ENCODE measurements around the gene ENAH.

The ENAH gene

DNA sequence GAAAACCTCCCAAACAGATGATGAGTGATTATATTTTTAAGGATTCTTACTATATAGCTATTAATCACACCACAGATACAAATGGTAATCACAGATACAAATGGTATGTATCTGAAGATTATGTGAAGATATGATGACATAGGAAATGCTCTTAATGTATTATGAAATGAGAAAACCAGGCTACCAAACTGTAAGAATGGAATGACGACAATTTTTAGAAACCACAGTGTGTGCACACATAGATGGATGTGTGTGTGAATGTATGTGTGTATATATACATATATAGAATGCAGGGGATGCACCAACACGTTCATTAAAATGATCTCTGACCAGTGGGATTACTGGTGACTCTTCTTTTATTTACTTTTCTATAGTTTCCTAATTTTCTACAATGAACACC, 21.5 kb upstream of the ENAH start:
- Histone ChIP-seq H3K9me2 (replicated peaks; ENCODE audit: control insufficient read depth, low read length) (no peaks in the 10 kb centered on the region), H4K20me1 (ENCODE audit: control insufficient read depth, insufficient read depth, low read depth, low read length) (no peaks in the 10 kb centered on the region), H3K4me1 (ENCODE audit: control insufficient read depth, low read length) (no peaks in the 10 kb centered on the region), H3K27me3 (ENCODE audit: control insufficient read depth, low read length) (no peaks in the 10 kb centered on the region), H3K27ac (ENCODE audit: low read depth, low read length) (no peak overlapping the region), H3K9me3 (ENCODE audit: control insufficient read depth, insufficient read depth, low read length) (no peaks in the 10 kb centered on the region), H3F3A (ENCODE audit: control insufficient read depth, insufficient read depth) (no peaks in the 10 kb centered on the region), H3K4me3 (ENCODE audit: low read length) (no peak overlapping the region), H3K79me2 (ENCODE audit: control insufficient read depth, low read length) (no peaks in the 10 kb centered on the region), H3K36me3 (ENCODE audit: control insufficient read depth, low read length) (no peaks in the 10 kb centered on the region), H3K4me2 (ENCODE audit: low read length) (no peak overlapping the region)
- TF ChIP-seq, protein P1, sequence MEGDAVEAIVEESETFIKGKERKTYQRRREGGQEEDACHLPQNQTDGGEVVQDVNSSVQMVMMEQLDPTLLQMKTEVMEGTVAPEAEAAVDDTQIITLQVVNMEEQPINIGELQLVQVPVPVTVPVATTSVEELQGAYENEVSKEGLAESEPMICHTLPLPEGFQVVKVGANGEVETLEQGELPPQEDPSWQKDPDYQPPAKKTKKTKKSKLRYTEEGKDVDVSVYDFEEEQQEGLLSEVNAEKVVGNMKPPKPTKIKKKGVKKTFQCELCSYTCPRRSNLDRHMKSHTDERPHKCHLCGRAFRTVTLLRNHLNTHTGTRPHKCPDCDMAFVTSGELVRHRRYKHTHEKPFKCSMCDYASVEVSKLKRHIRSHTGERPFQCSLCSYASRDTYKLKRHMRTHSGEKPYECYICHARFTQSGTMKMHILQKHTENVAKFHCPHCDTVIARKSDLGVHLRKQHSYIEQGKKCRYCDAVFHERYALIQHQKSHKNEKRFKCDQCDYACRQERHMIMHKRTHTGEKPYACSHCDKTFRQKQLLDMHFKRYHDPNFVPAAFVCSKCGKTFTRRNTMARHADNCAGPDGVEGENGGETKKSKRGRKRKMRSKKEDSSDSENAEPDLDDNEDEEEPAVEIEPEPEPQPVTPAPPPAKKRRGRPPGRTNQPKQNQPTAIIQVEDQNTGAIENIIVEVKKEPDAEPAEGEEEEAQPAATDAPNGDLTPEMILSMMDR (IDR thresholded peaks at IDR 0.05; ENCODE audit: low read depth, low read length, poor library complexity, severe bottlenecking) = no peak
- no peak for TF ChIP-seq EZH2phosphoT487 (IDR thresholded peaks at IDR 0.05; ENCODE audit: borderline replicate concordance, low read length)

DNA sequence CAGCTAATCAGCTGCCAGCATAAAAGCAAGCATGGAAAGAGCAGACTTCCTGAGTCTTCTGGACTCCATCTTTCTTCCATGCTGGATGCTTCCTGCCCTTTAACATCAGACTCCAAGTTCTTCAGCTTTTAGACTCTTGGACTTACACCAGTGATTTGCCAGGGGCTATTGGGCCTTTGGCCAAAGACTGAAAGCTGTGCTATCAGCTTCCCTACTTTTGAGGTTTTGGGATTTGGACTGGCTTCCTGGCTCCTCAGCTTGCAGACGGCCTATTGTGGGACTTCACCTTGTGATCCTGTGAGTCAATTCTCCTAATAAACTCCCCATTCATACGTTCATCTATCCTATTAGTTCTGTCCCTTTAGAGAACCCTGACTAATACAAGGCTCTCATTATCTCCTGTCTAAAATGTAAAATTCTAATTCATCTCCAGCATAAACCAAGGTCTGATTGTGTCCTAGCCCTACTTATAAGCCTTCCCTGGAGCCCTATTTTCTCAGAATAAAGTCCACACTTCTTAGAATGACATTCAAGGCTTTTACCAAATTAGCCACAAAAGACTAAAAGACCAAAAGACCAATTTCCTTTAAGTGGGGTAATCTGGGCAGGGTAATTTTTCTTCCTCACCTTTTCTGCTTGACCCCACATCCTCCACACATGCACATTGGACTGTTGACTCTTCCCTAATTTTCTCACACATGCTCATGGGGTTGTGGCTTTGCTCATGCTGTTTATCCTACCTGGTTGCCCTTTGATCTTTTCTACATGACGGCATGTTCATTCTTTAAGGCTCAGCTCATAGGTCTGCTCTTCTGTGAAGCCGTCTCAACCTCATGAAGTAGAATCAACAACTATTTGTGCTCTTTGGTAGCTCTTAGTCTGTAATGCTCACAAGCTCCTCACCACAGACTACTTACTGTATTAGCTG, 18.1 kb upstream of the ENAH start:
- Histone ChIP-seq H3K79me2 (ENCODE audit: control insufficient read depth, low read length) (no peaks in the 10 kb centered on the region), H3K4me3 (ENCODE audit: low read length) (no peak overlapping the region), H3K9me3 (ENCODE audit: control insufficient read depth, insufficient read depth, low read length) (no peaks in the 10 kb centered on the region), H3K27me3 (ENCODE audit: control insufficient read depth, low read length) (no peaks in the 10 kb centered on the region), H3F3A (ENCODE audit: control insufficient read depth, insufficient read depth) (no peaks in the 10 kb centered on the region), H3K9me2 (replicated peaks; ENCODE audit: control insufficient read depth, low read length) (no peaks in the 10 kb centered on the region), H3K4me1 (ENCODE audit: control insufficient read depth, low read length) (no peaks in the 10 kb centered on the region), H3K4me2 (ENCODE audit: low read length) (no peak overlapping the region), H4K20me1 (ENCODE audit: control insufficient read depth, insufficient read depth, low read depth, low read length) (no peaks in the 10 kb centered on the region), H3K36me3 (ENCODE audit: control insufficient read depth, low read length) (no peaks in the 10 kb centered on the region), H3K27ac (ENCODE audit: low read depth, low read length) (no peak overlapping the region)
- no peak for TF ChIP-seq EZH2phosphoT487 (IDR thresholded peaks at IDR 0.05; ENCODE audit: borderline replicate concordance, low read length)
- TF ChIP-seq, protein P1 (IDR thresholded peaks at IDR 0.05; ENCODE audit: low read depth, low read length, poor library complexity, severe bottlenecking) = no peak

DNA sequence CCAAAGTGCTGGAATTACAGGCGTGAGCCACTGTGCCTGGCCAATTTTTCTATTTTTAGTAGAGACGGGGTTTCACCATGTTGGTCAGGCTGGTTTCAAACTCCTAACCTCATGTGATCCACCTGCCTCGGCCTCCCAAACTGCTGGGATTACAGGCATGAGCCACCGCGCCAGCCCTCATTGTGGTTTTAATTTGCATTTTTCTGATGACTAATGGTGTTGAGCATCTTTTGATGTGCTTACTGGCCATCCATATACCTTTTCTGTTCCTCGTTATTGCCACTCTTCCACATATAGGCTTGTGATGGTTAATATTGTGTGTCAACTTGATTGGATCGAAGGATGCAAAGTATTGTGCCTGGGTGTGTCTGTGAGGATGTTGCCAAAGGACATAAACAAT, 17.4 kb upstream of the ENAH start:
- no peak overlapping the region for H3K4me3 ChIP-seq (ENCODE audit: low read length)
- H3K79me2 ChIP-seq (ENCODE audit: control insufficient read depth, low read length) = no peaks in the 10 kb centered on the region
- H3K4me1 ChIP-seq (ENCODE audit: control insufficient read depth, low read length) = no peaks in the 10 kb centered on the region
- TF ChIP-seq EZH2phosphoT487 (IDR thresholded peaks at IDR 0.05; ENCODE audit: borderline replicate concordance, low read length) = no peak
- TF ChIP-seq, protein P1 (IDR thresholded peaks at IDR 0.05; ENCODE audit: low read depth, low read length, poor library complexity, severe bottlenecking) = no peak
- no peak overlapping the region for H3K27ac ChIP-seq (ENCODE audit: low read depth, low read length)
- no peaks in the 10 kb centered on the region for H3F3A ChIP-seq (ENCODE audit: control insufficient read depth, insufficient read depth)
- H3K9me2 ChIP-seq (replicated peaks; ENCODE audit: control insufficient read depth, low read length) = no peaks in the 10 kb centered on the region
- no peak overlapping the region for H3K4me2 ChIP-seq (ENCODE audit: low read length)
- H4K20me1 ChIP-seq (ENCODE audit: control insufficient read depth, insufficient read depth, low read depth, low read length) = no peaks in the 10 kb centered on the region
- no peaks in the 10 kb centered on the region for H3K9me3 ChIP-seq (ENCODE audit: control insufficient read depth, insufficient read depth, low read length)
- no peaks in the 10 kb centered on the region for H3K27me3 ChIP-seq (ENCODE audit: control insufficient read depth, low read length)
- no peaks in the 10 kb centered on the region for H3K36me3 ChIP-seq (ENCODE audit: control insufficient read depth, low read length)
